Skeletal muscle cell (primary cell): ENCODE results near the gene EIF2A.

Source experiments
- DNase-seq: peaks from one replicate; pipeline ENCODE4 v3.0.0-alpha.2; 2010; ENCODE audit warnings: low read depth
- H3K4me3 ChIP-seq: 2 replicates; pipeline ENCODE4 v1.5.1; 2011; ENCODE audit warnings: low read depth, mild to moderate bottlenecking, control low read depth, low read length, moderate library complexity

The EIF2A gene

DNA sequence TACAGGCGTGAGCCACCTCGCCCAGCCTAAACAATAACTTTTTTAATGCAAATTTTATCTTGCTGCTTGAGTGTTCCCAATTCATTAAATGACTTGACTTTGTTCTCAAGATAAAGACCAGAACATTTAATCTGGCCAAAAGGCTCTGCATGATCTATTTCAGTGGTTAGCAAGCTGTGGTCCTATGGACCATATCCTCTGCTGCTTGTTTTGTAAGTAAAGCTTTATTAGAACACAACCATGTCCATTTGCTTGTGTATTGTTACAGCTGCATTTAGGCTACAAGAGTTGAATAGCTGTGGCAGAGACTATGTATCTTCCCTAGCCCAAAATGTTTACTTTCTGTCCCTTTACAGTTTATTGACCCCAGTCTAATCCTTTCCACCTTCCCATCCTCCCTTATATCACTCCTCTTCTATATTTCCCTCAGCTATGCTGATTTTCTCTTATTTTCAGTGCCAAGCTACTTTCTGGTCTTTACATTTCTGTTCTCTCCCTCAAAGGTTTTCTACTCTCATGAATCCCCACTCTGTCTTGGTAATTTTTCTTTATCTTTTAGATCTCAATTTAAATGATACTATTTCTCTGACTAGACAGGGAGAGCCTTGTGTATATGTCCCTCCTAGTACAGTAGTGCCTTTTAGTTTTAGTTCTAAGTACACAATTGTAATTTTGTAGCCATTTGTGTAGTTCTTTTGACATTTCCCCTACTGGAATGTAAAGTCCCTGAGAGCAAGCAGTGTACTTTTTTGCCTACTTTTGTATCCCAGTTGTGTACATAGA, 79.8 kb downstream of the EIF2A start:
- no peak overlapping the region for H3K4me3 ChIP-seq
- DNase-seq, result no peak

- no peak overlapping the region for H3K4me3 ChIP-seq
- no peak for DNase-seq
These were observed 81.0 kb downstream of the EIF2A start for GRCh38 chr3:150627557-150627956.

DNA sequence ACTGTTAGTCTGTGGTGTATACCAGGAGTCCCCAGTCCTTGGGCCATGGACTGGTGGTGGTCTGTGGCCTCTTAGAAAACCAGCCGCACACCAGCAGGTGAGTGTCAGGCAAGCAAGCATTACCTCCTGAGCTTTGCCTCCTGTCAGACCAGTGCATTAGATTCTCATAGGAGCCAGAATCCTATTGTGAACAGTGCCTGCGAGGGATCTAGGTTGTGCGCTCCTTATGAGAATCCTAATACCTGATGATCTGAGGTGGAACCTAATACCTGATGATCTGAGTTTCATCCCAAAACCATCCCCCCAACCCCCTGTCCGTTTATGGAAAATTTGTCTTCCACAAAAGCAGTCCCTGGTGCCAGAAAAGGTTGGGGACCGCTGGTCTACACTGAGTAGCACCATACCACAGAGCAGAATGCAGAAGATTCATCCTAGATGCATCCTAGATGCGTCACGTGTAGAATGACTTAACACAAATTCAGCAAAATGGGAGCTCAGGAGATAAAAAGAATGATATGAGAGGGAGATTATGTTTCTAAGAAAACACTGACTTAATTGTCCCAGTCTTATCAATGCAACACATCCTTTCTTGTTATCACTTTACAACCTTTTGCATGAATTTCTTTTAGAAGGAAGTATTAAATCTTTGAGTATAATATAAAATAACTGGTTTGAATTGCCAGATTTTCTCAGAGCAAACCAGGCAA, 85.1 kb downstream of the EIF2A start:
- no peak for DNase-seq
- H3K4me3 ChIP-seq, result no peak overlapping the region

- no peak for DNase-seq
- H3K4me3 ChIP-seq, result no peak overlapping the region
These were observed 88.5 kb downstream of the EIF2A start for GRCh38 chr3:150635076-150635475.

DNA sequence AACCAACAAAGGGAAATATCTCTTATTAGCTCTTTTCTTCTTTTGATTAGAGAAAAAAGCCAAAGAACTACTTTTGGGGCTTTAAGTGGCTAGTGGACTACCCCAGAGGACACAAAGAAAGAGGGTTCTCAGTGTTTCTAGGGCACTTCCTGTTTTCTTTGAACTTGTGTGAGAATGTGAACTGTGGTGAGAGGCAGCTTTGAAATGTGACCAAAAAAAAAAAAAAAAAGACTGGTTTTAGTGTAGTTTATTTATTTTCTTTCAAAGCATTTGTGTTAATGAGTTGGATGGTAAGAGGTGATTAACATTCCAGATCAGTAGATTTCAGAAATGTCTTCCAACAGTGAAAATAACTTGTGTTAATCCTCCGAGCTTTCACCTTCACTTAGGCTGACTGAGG, 88.9 kb downstream of the EIF2A start:
- no peak overlapping the region for H3K4me3 ChIP-seq
- DNase-seq, result no peak
